ENCODE results near the gene LCN2. TPM values are rescaled to one million over a fixed set of nuclear protein-coding genes. Genes with fewer than 3 reads are reported as not detected.
A peak's percentile ranks its signal among the peaks of the same experiment; 100 is the strongest.

Gene LCN2
- total RNA-seq, 1 experiment from 2014 or later, result 1.0 TPM

DNA sequence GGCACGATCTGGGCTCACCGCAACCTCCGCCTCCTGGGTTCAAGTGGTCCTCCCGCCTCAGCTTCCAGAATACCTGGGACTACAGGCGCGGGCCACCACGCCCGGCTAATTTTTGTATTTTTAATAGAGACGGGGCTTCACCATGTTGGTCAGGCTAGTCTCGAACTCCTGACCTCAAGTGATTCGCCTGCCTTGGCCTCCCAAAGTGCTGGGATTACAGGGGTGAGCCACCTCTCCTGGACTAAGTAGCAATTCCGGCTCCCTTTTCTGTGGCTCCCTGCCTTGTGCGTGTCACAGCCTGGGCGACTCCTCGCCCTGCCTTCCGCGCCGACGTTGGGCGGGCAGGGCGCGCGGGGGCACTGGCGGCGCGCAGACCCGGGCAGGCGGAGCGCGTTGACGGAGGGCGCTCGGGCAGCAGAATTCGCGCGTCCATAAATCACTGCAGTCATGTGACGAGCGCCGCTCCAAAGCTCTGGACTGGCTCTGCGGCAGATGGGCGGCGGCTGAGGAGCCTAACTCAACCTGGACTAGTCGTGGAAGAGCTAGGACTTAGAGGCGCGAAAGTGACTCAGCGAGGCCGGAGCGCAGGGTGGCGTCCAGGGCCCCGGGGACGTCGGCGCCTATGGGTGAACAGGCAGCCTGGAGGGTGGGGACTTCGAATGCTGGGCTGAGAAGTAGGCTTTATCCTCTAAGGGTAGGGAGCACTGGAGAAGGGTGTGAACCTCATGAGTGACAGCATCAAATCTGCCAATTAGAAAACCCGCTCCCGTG lies 43.5 kb downstream of the LCN2 start:
- no peaks in the 10 kb centered on the region; the same call in none of the 2 replicates for H3K36me3 ChIP-seq (ENCODE audit: control insufficient read depth, insufficient read depth, low read length)
- ATAC-seq (peak; percentile 94), DNase-seq (ENCODE audit: low read depth, low spot score) (peak; percentile 75)
- H3K4me1 ChIP-seq (ENCODE audit: control insufficient read depth, insufficient read depth, low read length), result no peaks in the 10 kb centered on the region; the same call in 1 of the 2 replicates
- H3K9me3 ChIP-seq (ENCODE audit: control insufficient read depth, insufficient read depth, low read depth, low read length), result no peaks in the 10 kb centered on the region
- peak overlapping the region; percentile 67 to 68 for H3K4me3 ChIP-seq (ENCODE audit: low read depth in 2 of 2, low read length in 2 of 2)
- no peaks in the 10 kb centered on the region for H3K27me3 ChIP-seq (ENCODE audit: control insufficient read depth, insufficient read depth, low read length)
- TF ChIP-seq POLR2AphosphoS5 (IDR thresholded peaks at IDR 0.05; ENCODE audit: low read depth, low read length) (no peak), SIN3A (IDR thresholded peaks at IDR 0.05; ENCODE audit: borderline replicate concordance, insufficient read depth, low read depth, low read length) (no peak), TCF7L2 (IDR thresholded peaks at IDR 0.05; ENCODE audit: low read depth, low read length) (no peak)
- TF ChIP-seq, protein P1, sequence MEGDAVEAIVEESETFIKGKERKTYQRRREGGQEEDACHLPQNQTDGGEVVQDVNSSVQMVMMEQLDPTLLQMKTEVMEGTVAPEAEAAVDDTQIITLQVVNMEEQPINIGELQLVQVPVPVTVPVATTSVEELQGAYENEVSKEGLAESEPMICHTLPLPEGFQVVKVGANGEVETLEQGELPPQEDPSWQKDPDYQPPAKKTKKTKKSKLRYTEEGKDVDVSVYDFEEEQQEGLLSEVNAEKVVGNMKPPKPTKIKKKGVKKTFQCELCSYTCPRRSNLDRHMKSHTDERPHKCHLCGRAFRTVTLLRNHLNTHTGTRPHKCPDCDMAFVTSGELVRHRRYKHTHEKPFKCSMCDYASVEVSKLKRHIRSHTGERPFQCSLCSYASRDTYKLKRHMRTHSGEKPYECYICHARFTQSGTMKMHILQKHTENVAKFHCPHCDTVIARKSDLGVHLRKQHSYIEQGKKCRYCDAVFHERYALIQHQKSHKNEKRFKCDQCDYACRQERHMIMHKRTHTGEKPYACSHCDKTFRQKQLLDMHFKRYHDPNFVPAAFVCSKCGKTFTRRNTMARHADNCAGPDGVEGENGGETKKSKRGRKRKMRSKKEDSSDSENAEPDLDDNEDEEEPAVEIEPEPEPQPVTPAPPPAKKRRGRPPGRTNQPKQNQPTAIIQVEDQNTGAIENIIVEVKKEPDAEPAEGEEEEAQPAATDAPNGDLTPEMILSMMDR (IDR thresholded peaks at IDR 0.05), result peak; percentile 84
- TF ChIP-seq, protein P2, sequence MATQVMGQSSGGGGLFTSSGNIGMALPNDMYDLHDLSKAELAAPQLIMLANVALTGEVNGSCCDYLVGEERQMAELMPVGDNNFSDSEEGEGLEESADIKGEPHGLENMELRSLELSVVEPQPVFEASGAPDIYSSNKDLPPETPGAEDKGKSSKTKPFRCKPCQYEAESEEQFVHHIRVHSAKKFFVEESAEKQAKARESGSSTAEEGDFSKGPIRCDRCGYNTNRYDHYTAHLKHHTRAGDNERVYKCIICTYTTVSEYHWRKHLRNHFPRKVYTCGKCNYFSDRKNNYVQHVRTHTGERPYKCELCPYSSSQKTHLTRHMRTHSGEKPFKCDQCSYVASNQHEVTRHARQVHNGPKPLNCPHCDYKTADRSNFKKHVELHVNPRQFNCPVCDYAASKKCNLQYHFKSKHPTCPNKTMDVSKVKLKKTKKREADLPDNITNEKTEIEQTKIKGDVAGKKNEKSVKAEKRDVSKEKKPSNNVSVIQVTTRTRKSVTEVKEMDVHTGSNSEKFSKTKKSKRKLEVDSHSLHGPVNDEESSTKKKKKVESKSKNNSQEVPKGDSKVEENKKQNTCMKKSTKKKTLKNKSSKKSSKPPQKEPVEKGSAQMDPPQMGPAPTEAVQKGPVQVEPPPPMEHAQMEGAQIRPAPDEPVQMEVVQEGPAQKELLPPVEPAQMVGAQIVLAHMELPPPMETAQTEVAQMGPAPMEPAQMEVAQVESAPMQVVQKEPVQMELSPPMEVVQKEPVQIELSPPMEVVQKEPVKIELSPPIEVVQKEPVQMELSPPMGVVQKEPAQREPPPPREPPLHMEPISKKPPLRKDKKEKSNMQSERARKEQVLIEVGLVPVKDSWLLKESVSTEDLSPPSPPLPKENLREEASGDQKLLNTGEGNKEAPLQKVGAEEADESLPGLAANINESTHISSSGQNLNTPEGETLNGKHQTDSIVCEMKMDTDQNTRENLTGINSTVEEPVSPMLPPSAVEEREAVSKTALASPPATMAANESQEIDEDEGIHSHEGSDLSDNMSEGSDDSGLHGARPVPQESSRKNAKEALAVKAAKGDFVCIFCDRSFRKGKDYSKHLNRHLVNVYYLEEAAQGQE (IDR thresholded peaks at IDR 0.05; ENCODE audit: insufficient read depth in 1 of 2, low read depth in 2 of 2, low read length in 1 of 2), result no peak
- in situ Hi-C loops (cut with HindIII; ENCODE audit: low pct_unique_long_range_greater_than_20kb, low sequenced_read_pairs) (no loop called here), intact Hi-C loops (cut with micrococcal nuclease; ENCODE audit: unreplicated experiment) (no loop called here)
- ChIA-PET CTCF (interaction anchor here (0.6 kb wide), 1 partner anchor 29 kb away, joined by 3 read pairs; no protein-coding TSS in a partner anchor), POLR2A (interaction anchor here (0.7 kb wide), 1 partner anchor 71 kb away, joined by 5 read pairs; no protein-coding TSS in a partner anchor)
- H3K27ac ChIP-seq (ENCODE audit: low read length), result peak overlapping the region; percentile 70
- BruUV-seq (replicated peaks), result no TSS peak

DNA sequence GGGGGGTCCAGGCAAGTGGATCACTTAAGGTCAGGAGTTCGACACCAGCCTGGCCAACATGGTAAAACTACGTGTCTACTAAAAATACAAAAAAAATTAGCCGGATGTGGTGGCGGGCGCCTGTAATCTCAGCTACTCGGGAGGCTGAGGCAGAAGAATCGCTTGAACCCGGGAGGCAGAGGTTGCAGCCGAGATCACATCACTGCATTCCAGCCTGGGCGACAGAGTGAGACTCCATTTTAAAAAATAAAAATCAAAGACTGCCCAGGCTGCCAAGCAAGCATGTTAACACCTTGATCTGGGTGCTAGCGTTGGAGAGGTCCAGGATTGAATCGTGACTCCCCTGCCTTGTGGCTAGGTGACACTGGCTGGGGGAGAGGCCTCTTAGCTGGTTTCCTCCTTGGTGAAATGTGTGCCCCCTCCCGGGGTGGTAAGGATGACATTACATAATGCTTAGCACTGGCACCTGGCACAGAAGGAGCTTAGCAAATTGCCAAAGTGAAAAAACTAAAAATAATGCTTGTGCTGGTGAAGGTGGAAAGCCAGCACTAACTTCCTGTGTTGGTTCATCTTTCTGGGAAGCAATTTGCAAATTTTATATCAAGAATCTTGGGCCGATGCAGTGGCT lies 44.3 kb downstream of the LCN2 start:
- H3K4me3 ChIP-seq (ENCODE audit: low read depth in 2 of 2, low read length in 2 of 2), result peak overlapping the region; percentile 67 to 68; a peak in 3 of 4 replicates
- H3K27me3 ChIP-seq (ENCODE audit: control insufficient read depth, insufficient read depth, low read length), result no peaks in the 10 kb centered on the region
- no peaks in the 10 kb centered on the region; the same call in 1 of the 2 replicates for H3K4me1 ChIP-seq (ENCODE audit: control insufficient read depth, insufficient read depth, low read length)
- in situ Hi-C loops (cut with HindIII; ENCODE audit: low pct_unique_long_range_greater_than_20kb, low sequenced_read_pairs) (no loop called here), intact Hi-C loops (cut with micrococcal nuclease; ENCODE audit: unreplicated experiment) (no loop called here)
- TF ChIP-seq SIN3A (IDR thresholded peaks at IDR 0.05; ENCODE audit: borderline replicate concordance, insufficient read depth, low read depth, low read length) (no peak), POLR2AphosphoS5 (IDR thresholded peaks at IDR 0.05; ENCODE audit: low read depth, low read length) (no peak), TCF7L2 (IDR thresholded peaks at IDR 0.05; ENCODE audit: low read depth, low read length) (no peak)
- TF ChIP-seq, protein P2 (IDR thresholded peaks at IDR 0.05; ENCODE audit: insufficient read depth in 1 of 2, low read depth in 2 of 2, low read length in 1 of 2), result no peak
- TF ChIP-seq, protein P1 (IDR thresholded peaks at IDR 0.05), result no peak
- no peaks in the 10 kb centered on the region for H3K9me3 ChIP-seq (ENCODE audit: control insufficient read depth, insufficient read depth, low read depth, low read length)
- H3K27ac ChIP-seq (ENCODE audit: low read length), result peak overlapping the region; percentile 70
- ChIA-PET POLR2A (no interaction called here), CTCF (interaction anchor here (0.6 kb wide), 2 partner anchors 29 to 947 kb away, joined by 3 to 5 read pairs; no protein-coding TSS in a partner anchor)
- H3K36me3 ChIP-seq (ENCODE audit: control insufficient read depth, insufficient read depth, low read length), result no peaks in the 10 kb centered on the region; the same call in none of the 2 replicates
- ATAC-seq, result no peak
- no TSS peak for BruUV-seq (replicated peaks)
- no peak for DNase-seq (ENCODE audit: low read depth, low spot score)

Measured in Panc1 (cell line).